ENCODE results near the gene TLCD3B.

DNA sequence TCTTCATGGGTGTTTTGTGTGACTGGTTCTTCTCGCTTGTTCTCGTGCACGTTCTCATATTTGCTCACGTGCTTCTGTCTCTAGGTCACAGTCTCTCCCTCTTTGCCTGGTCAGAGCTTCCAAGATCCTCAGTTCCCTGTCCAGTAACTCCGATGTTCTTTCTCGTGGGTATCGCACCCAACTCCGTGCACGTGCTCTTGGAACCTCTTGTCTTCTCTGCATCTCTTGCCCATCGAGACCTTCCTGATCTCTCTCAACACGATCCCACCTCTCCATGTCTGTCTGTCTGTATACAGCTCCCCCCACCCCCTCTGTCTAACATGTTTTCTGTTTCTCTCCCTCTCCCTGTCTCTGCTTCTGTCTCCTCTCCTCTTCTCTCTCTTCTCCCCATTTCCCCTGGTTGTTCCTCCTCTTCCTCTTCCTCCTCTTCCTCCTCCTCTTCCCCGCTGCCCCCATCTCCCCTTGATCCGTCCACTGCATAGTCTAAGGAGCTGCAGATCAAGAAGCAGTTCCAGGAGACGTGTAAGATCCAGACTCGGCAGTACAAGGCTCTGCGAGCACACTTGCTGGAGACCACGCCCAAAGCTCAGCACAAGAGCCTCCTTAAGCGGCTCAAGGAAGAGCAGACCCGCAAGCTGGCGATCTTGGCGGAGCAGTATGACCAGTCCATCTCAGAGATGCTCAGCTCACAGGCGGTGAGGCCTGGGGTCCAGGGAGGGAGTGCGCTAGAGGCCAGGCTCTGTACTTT lies 41.8 kb downstream of the TLCD3B start:
- TF ChIP-seq FOXA1 (IDR thresholded peaks at IDR 0.05) = no peak
- TF ChIP-seq SP1 (IDR thresholded peaks at IDR 0.05) = no peak
- no peak for TF ChIP-seq BHLHE40 (IDR thresholded peaks at IDR 0.05; ENCODE audit: borderline replicate concordance)
- no peak for TF ChIP-seq TARDBP (IDR thresholded peaks at IDR 0.05)
- no peak for TF ChIP-seq HDGF (IDR thresholded peaks at IDR 0.05; ENCODE audit: borderline replicate concordance)
- no peak for TF ChIP-seq FOXK2 (IDR thresholded peaks at IDR 0.05)
- TF ChIP-seq LEF1 (IDR thresholded peaks at IDR 0.05; ENCODE audit: borderline replicate concordance) = no peak

Measured in HEK293T (cell line).